Measurements from ENCODE around the gene ZNF500.

Gene ZNF500

DNA sequence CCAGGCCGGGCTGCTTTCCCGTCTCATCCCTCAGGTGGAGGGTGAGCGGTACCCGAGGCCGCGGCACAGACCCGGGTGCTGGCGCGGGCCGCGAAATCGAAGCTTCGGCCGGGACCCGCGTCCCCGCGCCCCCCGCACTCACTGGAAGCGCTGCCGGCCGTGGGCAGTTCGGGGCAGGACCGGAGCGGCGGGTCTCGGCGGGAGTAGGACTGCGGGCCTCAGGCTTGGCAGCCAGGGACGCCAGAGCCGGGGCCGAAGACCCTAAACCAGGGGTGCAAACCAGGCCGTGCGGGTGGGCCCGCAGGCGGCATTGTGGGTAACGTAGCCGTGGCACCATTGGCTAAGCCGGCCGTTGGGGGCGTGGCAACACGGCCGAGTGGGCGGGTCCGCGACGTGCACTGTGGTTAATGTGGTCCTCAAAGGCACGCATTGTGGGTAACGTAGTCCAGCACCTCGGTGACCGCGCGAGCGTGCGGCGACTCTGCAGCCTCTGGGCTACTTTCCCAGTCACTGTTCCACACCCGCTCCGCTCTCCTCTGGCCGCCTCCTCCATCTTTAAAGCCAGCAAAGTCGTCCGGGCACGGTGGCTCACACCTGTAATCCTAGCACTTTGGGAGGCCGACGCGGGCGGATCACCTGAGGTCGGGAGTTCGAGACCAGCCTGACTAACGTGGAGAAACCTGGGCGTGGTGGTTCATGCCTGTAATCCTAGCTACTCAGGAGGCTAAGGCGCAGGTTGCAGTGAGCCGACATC, at the start of gene ZNF500:
Gene ZNF500 (minus strand): TSS at position 288 of the 754 bp plus-strand sequence. CDS start 1,184 bp downstream, outside the sequence.
- TF ChIP-seq POLR2A (IDR thresholded peaks at IDR 0.05; ENCODE audit: low read depth, low read length), result peak; percentile 59
- FAIRE-seq (peak; percentile 83), DNase-seq (ENCODE audit: insufficient read length, low spot score) (peak; percentile 95)

DNA sequence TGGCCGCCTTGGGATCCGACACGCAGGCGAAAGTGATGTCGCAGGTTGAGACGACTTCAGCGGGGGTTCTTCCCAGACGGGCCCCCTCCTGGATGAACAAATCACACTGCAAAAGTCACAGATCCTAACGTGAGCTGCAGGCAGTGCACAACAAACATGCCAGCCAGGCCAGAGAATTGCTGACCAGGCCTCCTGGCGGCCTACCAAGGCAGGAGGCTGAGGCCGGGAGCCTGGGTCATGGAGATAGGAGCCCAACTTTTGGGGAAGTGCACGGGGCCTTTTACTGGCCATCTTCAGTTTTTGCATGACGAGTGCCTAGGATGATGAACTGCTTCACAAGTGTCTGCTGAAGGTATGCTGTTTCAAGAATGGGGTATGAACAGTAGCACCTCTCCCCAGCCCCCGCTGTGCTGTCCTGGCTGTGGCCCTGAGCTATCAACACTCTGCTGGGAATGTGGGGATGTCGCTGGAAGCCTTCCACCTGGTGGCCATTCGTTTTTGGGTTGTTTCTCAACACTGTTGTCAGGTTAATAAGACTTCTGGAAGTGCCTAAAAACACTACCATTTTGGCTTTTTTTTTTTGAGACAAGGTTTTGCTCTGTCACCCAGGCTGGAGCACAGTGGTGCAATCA, 47.7 kb upstream of the ZNF500 start:
- no peak for FAIRE-seq
- TF ChIP-seq POLR2A (IDR thresholded peaks at IDR 0.05; ENCODE audit: low read depth, low read length), result no peak

DNA sequence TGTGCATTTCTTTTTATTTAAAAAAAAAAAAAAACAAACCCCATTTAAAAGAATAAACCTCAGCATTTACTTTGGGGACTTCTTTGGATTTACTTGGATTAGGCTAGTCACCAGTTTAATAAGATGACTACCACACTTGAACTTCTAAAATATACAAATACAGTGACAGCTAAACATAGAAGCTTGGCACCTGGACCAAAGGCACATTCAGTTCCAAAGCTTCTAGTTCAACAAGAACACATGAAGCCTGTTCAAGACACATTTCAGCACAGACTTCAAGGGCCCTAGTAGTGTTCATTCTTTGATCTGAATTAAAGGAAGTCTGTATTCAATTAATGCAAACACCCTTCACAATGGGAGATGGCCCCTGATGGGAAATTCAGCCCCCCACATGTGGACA, 47.1 kb upstream of the ZNF500 start:
- no peak for TF ChIP-seq POLR2A (IDR thresholded peaks at IDR 0.05; ENCODE audit: low read depth, low read length)
- DNase-seq (ENCODE audit: insufficient read length, low spot score), result no peak
- no peak for FAIRE-seq

More for the DNA sequence above, 47.7 kb upstream of the ZNF500 start:
- no peak for DNase-seq (ENCODE audit: insufficient read length, low spot score)

DNA sequence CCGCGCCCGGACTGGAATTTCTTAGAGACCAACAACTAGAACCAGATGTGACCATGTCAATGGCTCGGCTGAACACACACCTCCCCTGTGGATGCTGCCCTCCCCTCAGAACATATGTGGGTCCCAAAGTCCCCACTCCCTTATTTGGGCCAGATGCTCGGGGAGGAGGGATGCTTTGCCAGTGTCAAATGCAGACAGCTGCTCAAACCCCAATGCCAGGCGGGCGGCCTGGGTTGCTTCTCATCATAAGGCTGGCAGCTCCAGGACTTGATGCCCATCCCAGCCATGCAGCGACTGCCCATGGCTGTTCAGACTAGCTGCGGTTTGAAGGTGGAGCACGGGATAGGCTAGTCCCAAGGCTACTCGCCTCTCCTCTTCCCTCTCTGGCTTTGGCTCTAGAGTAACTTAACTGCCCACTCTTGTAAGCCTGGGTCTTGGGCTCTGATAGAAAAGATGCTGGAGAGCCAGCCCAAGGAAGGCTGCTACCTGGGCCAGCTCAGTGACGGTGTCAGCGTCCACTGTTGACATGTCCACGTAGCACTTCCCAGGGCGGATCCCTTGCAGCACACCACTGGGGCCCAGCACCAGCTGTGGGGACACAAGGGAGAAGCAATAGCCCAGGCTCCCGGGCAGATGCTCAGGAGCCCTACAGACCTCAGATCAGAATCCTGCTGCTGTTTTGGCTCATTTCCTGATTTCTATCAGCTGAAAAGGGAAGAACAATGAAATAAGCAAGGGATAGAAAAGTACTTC, 46.5 kb upstream of the ZNF500 start:
- DNase-seq (ENCODE audit: insufficient read length, low spot score) (no peak), FAIRE-seq (no peak)
- no peak for TF ChIP-seq POLR2A (IDR thresholded peaks at IDR 0.05; ENCODE audit: low read depth, low read length)

DNA sequence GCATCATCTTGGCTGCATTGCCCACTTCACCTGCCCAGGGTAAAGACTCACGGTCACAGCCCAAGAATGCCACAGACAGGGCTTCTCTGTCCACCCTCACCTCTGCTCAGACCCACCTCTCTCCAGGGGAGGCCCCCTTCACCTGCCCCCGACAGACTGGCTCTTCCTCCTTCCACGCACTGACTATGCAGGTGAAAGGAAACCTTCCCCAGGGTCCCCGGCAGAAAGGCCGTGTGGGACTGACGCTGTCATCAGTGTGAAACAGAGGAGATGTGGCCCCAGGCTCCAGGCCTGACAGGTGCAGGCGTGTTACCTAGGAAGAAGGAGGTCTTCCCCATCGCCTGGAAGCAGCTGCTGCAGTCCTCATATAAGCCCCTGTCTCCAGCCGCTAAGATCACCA, 44.8 kb upstream of the ZNF500 start:
- DNase-seq (ENCODE audit: insufficient read length, low spot score) (no peak), FAIRE-seq (no peak)
- TF ChIP-seq POLR2A (IDR thresholded peaks at IDR 0.05; ENCODE audit: low read depth, low read length), result no peak

DNA sequence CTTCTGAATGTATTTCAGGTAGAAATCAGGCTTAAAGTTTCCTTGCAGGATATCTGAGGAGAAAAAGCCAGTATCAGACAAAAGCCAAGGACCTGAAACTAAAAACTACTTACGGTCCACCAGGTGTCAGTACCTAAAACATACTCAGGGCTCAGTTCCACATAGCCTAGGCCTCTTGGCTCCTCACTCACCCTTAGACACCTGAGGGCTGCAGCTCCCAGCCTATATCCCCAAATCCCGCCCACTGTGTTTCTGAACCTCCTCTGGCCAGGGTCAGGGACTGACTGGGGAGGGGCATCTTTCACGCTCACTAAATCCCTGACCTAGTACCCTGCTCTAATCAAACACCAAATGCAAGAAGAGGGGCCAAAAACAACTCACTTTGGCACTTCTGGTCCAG, 44.3 kb upstream of the ZNF500 start:
- DNase-seq (ENCODE audit: insufficient read length, low spot score) (no peak), FAIRE-seq (no peak)
- TF ChIP-seq POLR2A (IDR thresholded peaks at IDR 0.05; ENCODE audit: low read depth, low read length), result no peak

DNA sequence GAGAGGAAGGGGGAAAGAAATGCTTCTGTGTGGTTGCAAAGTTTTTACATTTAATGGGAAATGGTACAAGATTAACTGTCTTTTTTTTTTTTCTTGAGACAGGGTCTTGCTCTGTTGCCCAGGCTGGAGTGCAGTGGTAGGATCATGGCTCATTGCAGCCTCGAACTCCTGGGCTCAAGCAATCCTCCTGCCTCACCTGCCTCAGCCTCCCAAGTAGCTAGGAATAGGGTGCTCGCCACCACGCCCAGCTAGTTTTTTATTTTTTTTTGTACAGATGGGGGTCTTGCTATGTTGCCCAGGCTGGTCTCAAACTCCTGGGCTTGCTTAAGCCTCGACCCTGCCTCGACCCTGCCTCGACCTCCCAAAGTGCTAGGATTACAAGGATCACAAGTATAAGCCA, 39.3 kb upstream of the ZNF500 start:
- no peak for FAIRE-seq
- no peak for TF ChIP-seq POLR2A (IDR thresholded peaks at IDR 0.05; ENCODE audit: low read depth, low read length)
- DNase-seq (ENCODE audit: insufficient read length, low spot score), result no peak

DNA sequence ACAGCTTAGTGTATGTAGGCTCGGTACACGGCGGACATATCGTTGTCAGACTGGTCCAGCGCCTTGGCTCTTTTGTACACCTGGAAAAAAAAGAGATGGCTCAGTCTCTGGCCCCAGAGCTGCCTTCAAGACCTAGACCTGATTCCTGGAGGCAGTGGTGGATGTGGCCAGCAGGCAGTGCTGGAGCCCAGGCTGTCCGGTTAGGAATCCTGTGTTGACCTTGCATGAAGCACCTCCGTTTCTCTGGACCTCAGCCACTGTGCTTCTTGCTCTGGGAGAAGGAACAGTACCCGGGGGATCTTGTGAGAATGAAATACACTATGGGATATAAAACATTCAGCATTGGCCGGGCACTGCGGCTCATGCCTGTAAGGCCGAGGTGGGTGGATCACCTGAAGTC, 38.3 kb upstream of the ZNF500 start:
- FAIRE-seq, result no peak
- TF ChIP-seq POLR2A (IDR thresholded peaks at IDR 0.05; ENCODE audit: low read depth, low read length), result no peak
- DNase-seq (ENCODE audit: insufficient read length, low spot score), result no peak

DNA sequence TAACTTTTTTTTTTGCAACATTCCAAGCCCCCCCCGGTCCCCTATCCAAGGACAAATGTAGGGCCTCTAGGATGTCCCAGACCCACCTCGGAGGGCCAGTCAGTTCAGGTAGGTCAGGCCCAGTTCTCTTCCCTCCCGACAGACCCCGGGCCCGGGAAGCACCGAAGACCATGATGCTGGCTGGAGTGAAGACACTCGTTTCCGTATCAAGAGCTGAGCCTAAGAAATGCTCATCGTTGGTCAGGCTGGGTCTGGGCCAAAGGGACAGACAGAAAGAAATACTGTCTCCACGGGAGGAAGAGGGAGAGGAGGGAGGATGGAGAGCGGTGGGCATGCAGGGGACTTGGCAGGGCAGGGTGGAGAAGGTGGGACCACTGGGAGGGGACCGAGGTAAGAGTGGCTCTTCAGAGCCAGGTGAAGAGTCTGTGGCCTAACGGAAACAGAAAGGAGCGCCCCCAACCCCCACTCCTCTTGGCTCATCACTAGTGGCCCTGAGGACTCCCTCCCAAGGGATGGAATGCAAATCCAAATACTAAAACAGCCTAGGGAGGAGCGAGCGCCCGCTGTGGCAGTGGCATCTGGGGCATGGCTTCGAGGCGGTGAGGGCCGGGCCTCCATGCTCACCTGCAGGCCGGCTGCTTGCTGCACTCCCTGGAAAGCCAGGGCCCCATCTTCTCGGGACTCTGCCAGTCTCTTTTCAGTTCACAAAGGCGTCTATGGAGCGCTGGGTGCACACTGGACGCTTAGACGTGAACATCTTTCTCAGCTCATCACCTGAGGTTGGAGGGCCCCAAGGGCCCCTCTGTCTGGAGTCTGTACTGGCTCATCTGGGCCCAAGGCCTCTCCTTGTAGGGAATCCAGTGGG, 37.2 kb upstream of the ZNF500 start:
- FAIRE-seq (no peak), DNase-seq (ENCODE audit: insufficient read length, low spot score) (no peak)
- TF ChIP-seq POLR2A (IDR thresholded peaks at IDR 0.05; ENCODE audit: low read depth, low read length), result no peak

DNA sequence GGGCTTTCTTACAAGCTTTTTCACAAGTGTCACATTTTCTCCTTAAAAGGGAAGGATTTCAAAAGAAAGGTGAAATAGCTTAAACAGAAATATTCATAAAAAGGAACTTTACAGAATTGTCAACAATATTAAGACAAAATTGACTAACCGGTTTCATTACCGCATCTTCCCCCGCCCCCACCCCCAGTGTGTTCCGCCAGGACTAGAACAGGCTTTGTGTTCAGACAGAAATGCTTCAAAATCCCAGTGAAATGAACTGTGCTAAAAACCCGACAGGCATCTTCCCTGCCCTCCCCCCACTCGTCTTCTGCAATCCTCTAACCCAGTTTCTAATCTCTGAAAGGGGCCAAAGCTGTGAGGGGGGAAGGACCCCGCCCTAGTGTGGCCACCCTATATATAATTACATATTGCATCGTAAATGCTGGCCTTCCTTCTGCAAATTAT, 36.5 kb upstream of the ZNF500 start:
- FAIRE-seq (no peak), DNase-seq (ENCODE audit: insufficient read length, low spot score) (no peak)
- TF ChIP-seq POLR2A (IDR thresholded peaks at IDR 0.05; ENCODE audit: low read depth, low read length), result no peak

DNA sequence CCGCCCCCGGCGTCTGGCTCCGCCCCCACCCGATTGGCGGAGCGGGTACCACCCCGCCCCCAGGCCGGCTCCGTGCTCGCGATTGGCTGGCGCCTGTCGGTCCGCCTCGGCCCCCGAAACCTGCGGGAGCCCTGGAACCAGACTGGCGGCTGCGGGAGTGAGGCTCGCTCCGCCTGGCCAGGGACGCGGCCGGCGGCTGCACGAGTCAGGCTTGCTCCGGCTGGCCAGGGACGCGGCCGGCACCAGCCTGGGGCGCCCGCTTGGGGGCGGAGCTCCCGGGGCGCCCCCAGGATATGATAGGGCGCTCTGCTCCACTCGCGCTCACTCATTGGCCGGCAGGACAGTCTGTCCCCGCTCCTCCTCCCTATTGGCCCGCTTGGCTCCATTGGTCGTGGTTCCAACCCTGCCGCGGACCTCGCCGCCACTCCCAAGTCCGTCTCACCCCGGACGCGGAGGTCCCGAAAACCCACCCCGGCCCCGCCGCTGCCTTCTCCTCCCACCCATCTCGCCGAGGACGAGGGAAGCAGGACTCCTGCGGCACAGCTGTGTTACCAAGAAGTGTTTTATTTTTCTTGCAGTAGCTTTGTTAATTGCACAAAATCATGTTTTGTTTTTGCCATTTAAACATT, 35.8 kb upstream of the ZNF500 start:
- peak; percentile 57 for FAIRE-seq
- DNase-seq (ENCODE audit: insufficient read length, low spot score), result peak; percentile 96

DNA sequence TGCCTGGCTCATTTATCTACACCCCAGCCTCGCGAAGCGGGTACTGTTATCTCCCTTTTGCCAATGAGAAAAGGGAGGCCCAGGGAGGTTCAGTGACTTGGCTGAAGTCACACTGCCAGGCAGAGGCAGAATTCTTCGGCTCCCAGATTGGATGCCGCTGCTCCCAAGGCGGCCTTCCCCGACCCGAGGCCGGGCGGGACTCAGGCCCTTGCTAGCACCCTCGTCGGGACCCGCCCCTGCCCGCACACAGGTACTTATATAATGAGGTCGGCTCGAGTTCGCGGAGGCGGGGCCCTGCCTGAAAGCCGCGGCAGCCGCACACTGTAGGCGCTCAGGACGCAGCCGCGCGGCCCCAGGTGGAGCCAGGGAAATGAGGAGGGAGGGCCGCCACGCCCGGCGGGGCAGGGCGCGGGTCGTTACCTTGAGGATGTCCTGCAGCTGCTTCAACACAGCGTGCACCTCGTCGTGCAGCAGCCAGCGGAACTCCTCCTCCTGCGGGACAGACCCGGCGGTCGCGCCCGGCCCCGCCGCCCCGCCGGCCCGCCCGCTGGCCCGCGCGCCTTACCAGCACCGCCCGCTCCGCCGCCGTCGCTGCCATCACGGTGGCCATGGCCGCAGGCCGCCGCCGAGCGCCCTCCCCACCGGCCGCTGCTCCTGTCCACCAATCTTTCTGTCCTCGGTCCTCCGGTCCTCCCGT, 35.1 kb upstream of the ZNF500 start, which contains the start of gene ROGDI:
Gene ROGDI (minus strand): TSS at position 672 of the 697 bp plus-strand sequence. CDS start 62 bp downstream, at position 610.
- peak; percentile 70 for DNase-seq (ENCODE audit: insufficient read length, low spot score)
- FAIRE-seq, result no peak
- peak; percentile 28 for TF ChIP-seq POLR2A (IDR thresholded peaks at IDR 0.05; ENCODE audit: low read depth, low read length)

More for the DNA sequence above, 35.8 kb upstream of the ZNF500 start:
- peak; percentile 6 for TF ChIP-seq POLR2A (IDR thresholded peaks at IDR 0.05; ENCODE audit: low read depth, low read length)

Measured in H54 (cell line).